B cell (primary cell): ENCODE results near the gene RCC2. TPM values are rescaled to one million over a fixed set of nuclear protein-coding genes. Genes with fewer than 3 reads are reported as not detected.
"Not testable (repeated sequence)": the region's sequence is repeated elsewhere in the genome, so short reads cannot be mapped to it uniquely, and the experiment has no call there.

Experiments used
- ATAC-seq: fragments of 200-7000 bp; cut with Tn5 transposase; one replicate; pipeline ENCODE4 v1.10.0; 2021; ENCODE audit warnings: low read depth, mild to moderate bottlenecking, moderate number of reproducible peaks, moderate library complexity
- CTCF ChIA-PET: fragments of 350-600 bp; sonication (Branson Sonifier 250); formaldehyde crosslinking; loops from one replicate; lab custom pipeline; 2021; ENCODE audit warnings: antibody characterized with exemption, inconsistent platforms; lab: Charles Lee
- POLR2A ChIA-PET: fragments of 350-600 bp; sonication (Branson Sonifier 250); formaldehyde crosslinking; loops from one replicate; lab custom pipeline; 2021; ENCODE audit warnings: antibody characterized with exemption; lab: Charles Lee
- DNase-seq: peaks from one replicate; pipeline ENCODE4 v3.0.0; 2013
- H2AFZ ChIP-seq: 2 replicates; pipeline ENCODE4 v1.6.1; 2012; ENCODE audit warnings: mild to moderate bottlenecking, low read depth, low read length; ENCODE audit not compliant: insufficient read depth, poor library complexity, severe bottlenecking
- H3K27ac ChIP-seq, 2 donors: 1 replicate in 1 of 2; 2 replicates in 1 of 2; pipeline ENCODE4 v1.5.1; 2012 to 2013; ENCODE audit warnings: low read length in 2 of 2, mild to moderate bottlenecking in 2 of 2, moderate library complexity in 1 of 2
- H3K27me3 ChIP-seq, 4 experiments: fragments of 200-600 bp in 1 of 4; sonication (generic) in 1 of 4; replicated peaks in 1 of 4; 1 replicate in 2 of 4; 2 replicates in 2 of 4; pipeline versions ENCODE4 v1.6.1 to v1.7.0; 2013 to 2016; ENCODE audit warnings: low read length in 3 of 4, mild to moderate bottlenecking in 2 of 4, mixed read lengths in 1 of 4, moderate library complexity in 1 of 4; ENCODE audit not compliant: insufficient read depth in 4 of 4, control insufficient read depth in 3 of 4; ENCODE audit errors: control extremely low read depth in 1 of 4
- H3K36me3 ChIP-seq, 2 experiments: replicated peaks in 1 of 2; 1 replicate in 1 of 2; 2 replicates in 1 of 2; pipeline versions ENCODE4 v1.6.1 to v1.7.1; 2013; ENCODE audit warnings: low read length in 1 of 2; ENCODE audit not compliant: insufficient read depth in 2 of 2, control insufficient read depth in 1 of 2; ENCODE audit errors: control extremely low read depth in 1 of 2, extremely low read depth in 1 of 2
- H3K4me1 ChIP-seq, 2 donors: fragments of 200-600 bp in 1 of 2; sonication (generic) in 1 of 2; 1 replicate in 1 of 2; 2 replicates in 1 of 2; pipeline versions ENCODE4 v1.5.1 to v1.6.1; 2013 to 2017; ENCODE audit warnings: low read length in 2 of 2; ENCODE audit not compliant: control insufficient read depth in 2 of 2, insufficient read depth in 2 of 2
- H3K4me2 ChIP-seq: replicated peaks from 2 replicates; pipeline ENCODE3; 2012; ENCODE audit warnings: mild to moderate bottlenecking, low read depth, low read length; ENCODE audit not compliant: poor library complexity, severe bottlenecking
- H3K4me3 ChIP-seq, 5 experiments: fragments of 200-600 bp in 1 of 5; sonication (generic) in 1 of 5; 1 replicate in 3 of 5; 2 replicates in 2 of 5; pipeline versions ENCODE4 v1.5.1 to v1.7.0; 2011 to 2016; ENCODE audit warnings: low read length in 4 of 5, mild to moderate bottlenecking in 4 of 5, low read depth in 2 of 5, control low read depth in 1 of 5, moderate library complexity in 1 of 5; ENCODE audit not compliant: insufficient read depth in 1 of 5; ENCODE audit errors: control extremely low read depth in 1 of 5, extremely low read depth in 1 of 5
- H3K79me2 ChIP-seq: fragments of 200-600 bp; sonication (generic); one replicate; pipeline ENCODE4 v1.6.0; 2016; ENCODE audit warnings: low read length; ENCODE audit not compliant: control insufficient read depth, insufficient read depth
- H3K9ac ChIP-seq: fragments of 200-600 bp; sonication (generic); 2 replicates; pipeline ENCODE4 v1.6.1; 2017; ENCODE audit warnings: mild to moderate bottlenecking, low read length, moderate library complexity
- H3K9me3 ChIP-seq, 3 donors: one replicate each; pipeline versions ENCODE4 v1.6.1 to v1.7.1; 2013; ENCODE audit warnings: low read length in 2 of 3; ENCODE audit not compliant: control insufficient read depth in 2 of 3, insufficient read depth in 1 of 3; ENCODE audit errors: control extremely low read depth in 1 of 3
- H4K20me1 ChIP-seq: 2 replicates; pipeline ENCODE4 v1.6.0; 2012; ENCODE audit warnings: mild to moderate bottlenecking, low read length; ENCODE audit not compliant: insufficient read depth, control insufficient read depth, poor library complexity, severe bottlenecking
- H3K27ac Mint-ChIP-seq: one replicate; pipeline ENCODE4 v1.8.0; 2021; ENCODE audit warnings: mixed read lengths
- H3K27me3 Mint-ChIP-seq: one replicate; pipeline ENCODE4 v1.8.0; 2021; ENCODE audit warnings: mixed read lengths
- H3K4me1 Mint-ChIP-seq: one replicate; pipeline ENCODE4 v1.8.0; 2021; ENCODE audit warnings: mixed read lengths
- H3K4me3 Mint-ChIP-seq: one replicate; pipeline ENCODE4 v1.8.0; 2021; ENCODE audit warnings: mixed read lengths
- H3K9me3 Mint-ChIP-seq: one replicate; pipeline ENCODE4 v1.8.0; 2022; ENCODE audit warnings: mixed read lengths; ENCODE audit not compliant: insufficient read depth
- EZH2 ChIP-seq: IDR thresholded peaks from 2 replicates; pipeline ENCODE4 v1.6.1; 2012; ENCODE audit warnings: borderline replicate concordance, low read depth, mild to moderate bottlenecking, moderate library complexity, low read length; ENCODE audit not compliant: insufficient read depth, poor library complexity, severe bottlenecking
- WGBS: methylation state at CpG from one replicate; pipeline ENCODE4 v1.1.5; 2013; ENCODE audit warnings: missing lambda C conversion rate; ENCODE audit not compliant: insufficient coverage; 5-methylcytosine and 5-hydroxymethylcytosine counted together
- intact Hi-C: fragments of 100-400 bp; cut with micrococcal nuclease; formaldehyde crosslinking; loops from one replicate; pipeline ENCODE4 v1.10.0; 2022
- polyA plus RNA-seq: library from polyadenylated mRNA; depleted of rRNA; stranded (reverse); fragments of >200 nt; gene quantifications from 2 replicates; pipeline ENCODE4 v1.2.3, GENCODE V29; 2012
- total RNA-seq, 2 donors: library from RNA; stranded (reverse); fragments of 120-200 nt in 1 of 2; gene quantifications; 1 replicate in 1 of 2; 2 replicates in 1 of 2; pipeline versions ENCODE4 v1.2.3 to v1.2.4, GENCODE V29; 2013 to 2022
- TF ChIP-seq, protein P1 (sequence below): fragments of 200-600 bp; IDR thresholded peaks from one replicate; pipeline ENCODE4 v1.8.0; 2022; ENCODE audit warnings: antibody characterized with exemption, mild to moderate bottlenecking

RCC2 gene
- total and polyA plus RNA-seq, 2 donors (not counting 1 experiment from before 2014, with no cell fraction given) = 48.9 to 76.9 TPM

GRCh38 chr1:17485281-17485680 is 45.8 kb upstream of the RCC2 start:
- no peak overlapping the region for H3K4me2 ChIP-seq
- H3K27me3 Mint-ChIP-seq = peaks cover 15% of the 10 kb centered on the region
- ChIA-PET POLR2A (no interaction called here), CTCF (interaction anchor here (0.8 to 1.5 kb wide), 2 partner anchors 33 to 62 kb away, joined by 3 read pairs; no protein-coding TSS in a partner anchor)
- no peaks in the 10 kb centered on the region for H3K4me1 ChIP-seq
- H3K27me3 ChIP-seq = peaks cover 0 to 3% (median 0%) of the 10 kb centered on the region in 4 experiments
- no peaks in the 10 kb centered on the region for H3K79me2 ChIP-seq
- peak; percentile 12 for DNase-seq
- no peak overlapping the region for H3K9ac ChIP-seq
- H3K36me3 ChIP-seq = no peaks in the 10 kb centered on the region
- H3K9me3 Mint-ChIP-seq = no peaks in the 10 kb centered on the region
- H3K9me3 ChIP-seq = no peaks in the 10 kb centered on the region
- ATAC-seq = no peak
- 48% methylated on average over 10 of the region's 10 CpGs for WGBS
- H4K20me1 ChIP-seq = no peaks in the 10 kb centered on the region
- no peak overlapping the region for H3K4me3 Mint-ChIP-seq
- no peak overlapping the region for H2AFZ ChIP-seq
- TF ChIP-seq EZH2 = no peak
- TF ChIP-seq, protein P1, sequence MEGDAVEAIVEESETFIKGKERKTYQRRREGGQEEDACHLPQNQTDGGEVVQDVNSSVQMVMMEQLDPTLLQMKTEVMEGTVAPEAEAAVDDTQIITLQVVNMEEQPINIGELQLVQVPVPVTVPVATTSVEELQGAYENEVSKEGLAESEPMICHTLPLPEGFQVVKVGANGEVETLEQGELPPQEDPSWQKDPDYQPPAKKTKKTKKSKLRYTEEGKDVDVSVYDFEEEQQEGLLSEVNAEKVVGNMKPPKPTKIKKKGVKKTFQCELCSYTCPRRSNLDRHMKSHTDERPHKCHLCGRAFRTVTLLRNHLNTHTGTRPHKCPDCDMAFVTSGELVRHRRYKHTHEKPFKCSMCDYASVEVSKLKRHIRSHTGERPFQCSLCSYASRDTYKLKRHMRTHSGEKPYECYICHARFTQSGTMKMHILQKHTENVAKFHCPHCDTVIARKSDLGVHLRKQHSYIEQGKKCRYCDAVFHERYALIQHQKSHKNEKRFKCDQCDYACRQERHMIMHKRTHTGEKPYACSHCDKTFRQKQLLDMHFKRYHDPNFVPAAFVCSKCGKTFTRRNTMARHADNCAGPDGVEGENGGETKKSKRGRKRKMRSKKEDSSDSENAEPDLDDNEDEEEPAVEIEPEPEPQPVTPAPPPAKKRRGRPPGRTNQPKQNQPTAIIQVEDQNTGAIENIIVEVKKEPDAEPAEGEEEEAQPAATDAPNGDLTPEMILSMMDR = peak; percentile 17
- no peaks in the 10 kb centered on the region for H3K4me1 Mint-ChIP-seq
- no peak overlapping the region for H3K27ac Mint-ChIP-seq
- intact Hi-C loops = loop anchor here (2.0 kb wide), 1 partner anchor 64 kb away; no protein-coding TSS in a partner anchor
- H3K4me3 ChIP-seq = no peak overlapping the region
- no peak overlapping the region for H3K27ac ChIP-seq

- ATAC-seq, H3K4me1 Mint-ChIP-seq, H3K79me2 ChIP-seq, H3K36me3 ChIP-seq, H3K4me3 Mint-ChIP-seq, intact Hi-C loops, H3K4me3 ChIP-seq, H3K9ac ChIP-seq, H3K27me3 ChIP-seq, H3K4me1 ChIP-seq, H2AFZ ChIP-seq, DNase-seq, H3K27ac ChIP-seq, H4K20me1 ChIP-seq, POLR2A ChIA-PET, H3K27ac Mint-ChIP-seq, H3K4me2 ChIP-seq, H3K9me3 Mint-ChIP-seq, CTCF ChIA-PET, H3K9me3 ChIP-seq: not testable (repeated sequence)
- WGBS = 94% methylated on average over 10 of the region's 10 CpGs
- peaks cover 11% of the 10 kb centered on the region for H3K27me3 Mint-ChIP-seq
Measured at GRCh38 chr1:17481981-17482380, 42.5 kb upstream of the RCC2 start.
